Activated gamma-delta T cell treated with Interleukin-2 at 50 U/mL for 16 hours (primary cell): ENCODE data around the gene TNRC6B.
"Not testable (repeated sequence)": the region's sequence is repeated elsewhere in the genome, so short reads cannot be mapped to it uniquely, and the experiment has no call there.

Experiments
- DNase-seq: peaks from one replicate; pipeline ENCODE4 v3.0.0-alpha.2; 2020

The TNRC6B gene

DNA sequence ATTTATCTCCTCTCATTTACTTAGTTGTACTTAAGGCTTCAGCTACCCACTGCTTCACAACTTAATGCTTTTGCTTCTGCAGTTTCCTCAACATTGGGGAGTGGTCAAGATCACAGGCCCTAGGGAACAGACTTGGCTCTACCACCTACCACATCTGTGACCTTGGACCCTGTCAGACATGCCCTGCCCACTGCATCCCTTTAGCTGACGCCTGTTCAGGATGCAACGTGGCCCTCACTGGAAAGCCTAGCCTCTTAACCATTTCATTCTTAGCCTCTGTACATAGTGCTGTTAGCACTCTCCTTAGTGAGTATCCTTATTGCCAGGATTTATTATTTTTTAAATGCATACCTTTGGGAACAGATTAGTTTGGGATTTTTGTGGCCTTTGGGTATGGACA is 34.4 kb downstream of the TNRC6B start:
- DNase-seq = no peak

DNA sequence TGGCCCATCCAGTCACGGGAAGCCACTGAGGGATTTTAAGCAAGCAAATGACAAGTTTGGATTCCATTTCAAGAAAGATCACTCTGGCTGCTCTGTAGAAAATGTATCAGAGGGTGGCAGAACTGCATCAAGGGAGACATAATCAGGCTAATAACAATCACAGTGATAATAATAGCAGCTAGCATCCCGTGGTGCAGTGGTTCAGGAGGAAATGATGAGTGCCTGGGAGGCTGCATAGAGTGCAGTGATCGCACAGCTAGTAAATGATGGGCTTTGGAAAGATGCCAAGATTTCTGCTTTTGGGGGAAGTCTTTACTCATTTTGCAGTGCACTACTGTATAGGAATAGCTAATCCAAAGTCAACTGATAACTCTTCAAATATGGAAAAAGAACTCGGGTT is 35.8 kb downstream of the TNRC6B start:
- no peak for DNase-seq

GRCh38 chr22:40215266-40215665 is 37.5 kb downstream of the TNRC6B start:
- DNase-seq = no peak

DNA sequence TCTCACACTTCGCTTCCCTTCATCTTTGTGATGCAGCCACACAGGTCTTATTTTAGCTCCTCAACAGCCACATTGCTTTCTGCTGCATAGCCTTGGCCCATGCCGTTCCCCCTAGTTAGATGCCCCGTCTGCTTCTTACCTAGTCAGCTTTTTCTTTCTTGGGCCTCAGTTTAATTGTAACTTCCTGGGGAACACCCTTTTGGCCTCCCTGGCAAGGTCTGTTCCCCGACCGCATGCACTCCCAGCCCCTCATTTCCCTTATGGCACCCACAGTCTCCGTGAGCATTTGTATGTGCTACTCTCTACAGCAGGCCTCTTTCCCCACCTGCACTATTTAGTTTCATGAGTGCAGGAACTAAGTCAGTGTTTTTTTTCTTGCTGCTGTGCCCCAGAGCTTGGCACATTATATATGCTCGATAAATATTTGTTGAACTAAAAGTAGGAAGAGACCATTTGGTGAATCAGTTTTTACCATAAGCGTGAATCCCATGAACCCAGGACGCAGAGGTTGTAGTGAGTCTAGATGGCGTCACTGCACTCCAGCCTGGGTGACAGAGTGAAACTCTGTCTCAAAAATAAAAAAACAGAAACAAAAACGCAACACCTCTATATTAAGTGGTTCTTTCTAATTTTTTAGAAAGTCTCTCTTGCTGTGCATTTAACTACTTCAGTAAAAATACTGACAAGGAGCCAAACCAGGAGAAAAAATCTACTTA is 38.5 kb downstream of the TNRC6B start:
- DNase-seq = no peak

GRCh38 chr22:40218152-40218551 is 40.4 kb downstream of the TNRC6B start:
- DNase-seq = no peak

DNA sequence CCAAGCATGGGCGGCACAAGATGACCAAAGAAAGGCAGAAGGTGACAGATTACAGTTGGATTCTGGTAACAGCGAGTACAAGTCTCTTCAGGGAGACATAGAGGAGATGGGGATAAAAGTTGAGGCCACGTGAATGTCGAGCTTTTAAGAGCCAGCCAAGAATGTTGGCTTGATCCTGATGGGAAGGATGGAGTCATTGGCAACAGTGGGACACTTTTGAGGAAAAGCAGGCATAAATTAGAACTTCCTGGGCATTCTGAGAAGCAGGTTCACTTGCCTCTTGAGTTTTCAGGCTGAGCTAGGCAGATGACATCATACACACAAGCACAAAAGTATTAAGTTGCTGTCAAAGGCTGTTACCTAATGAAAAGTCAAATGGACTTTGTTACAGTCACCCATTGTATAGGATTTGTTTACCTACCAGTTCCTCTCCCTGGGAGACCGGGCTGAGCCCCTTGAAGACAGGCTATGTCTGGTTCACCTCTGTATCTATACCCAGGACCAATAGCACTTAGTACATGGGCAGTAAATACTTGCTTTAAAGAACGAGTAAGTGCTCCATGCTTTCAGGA is 41.1 kb downstream of the TNRC6B start:
- DNase-seq = no peak

GRCh38 chr22:40220316-40221054 is 42.8 kb downstream of the TNRC6B start:
- DNase-seq = no peak

GRCh38 chr22:40221055-40221414 is 43.3 kb downstream of the TNRC6B start:
- no peak for DNase-seq

DNA sequence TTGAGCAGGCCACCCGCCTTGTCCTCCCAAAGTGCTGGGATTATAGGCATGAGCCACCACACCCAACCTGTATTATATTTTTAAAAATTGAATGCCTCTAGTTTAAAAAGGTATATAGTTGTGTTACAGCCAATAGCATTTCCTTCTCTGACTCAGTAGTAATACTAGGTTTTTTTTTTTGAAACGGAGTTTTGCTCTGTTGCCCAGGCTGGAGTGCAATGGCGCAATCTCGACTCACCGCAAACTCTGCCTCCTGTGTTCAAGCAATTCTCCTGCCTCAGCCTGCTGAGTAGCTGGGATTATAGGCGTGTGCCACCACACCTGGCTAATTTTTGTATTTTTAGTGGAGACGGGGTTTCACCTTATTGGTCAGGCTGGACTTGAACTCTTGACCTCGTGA is 45.3 kb downstream of the TNRC6B start:
- not testable (repeated sequence) for DNase-seq

GRCh38 chr22:40224702-40225101 is 47.0 kb downstream of the TNRC6B start:
- DNase-seq = peak; percentile 38

DNA sequence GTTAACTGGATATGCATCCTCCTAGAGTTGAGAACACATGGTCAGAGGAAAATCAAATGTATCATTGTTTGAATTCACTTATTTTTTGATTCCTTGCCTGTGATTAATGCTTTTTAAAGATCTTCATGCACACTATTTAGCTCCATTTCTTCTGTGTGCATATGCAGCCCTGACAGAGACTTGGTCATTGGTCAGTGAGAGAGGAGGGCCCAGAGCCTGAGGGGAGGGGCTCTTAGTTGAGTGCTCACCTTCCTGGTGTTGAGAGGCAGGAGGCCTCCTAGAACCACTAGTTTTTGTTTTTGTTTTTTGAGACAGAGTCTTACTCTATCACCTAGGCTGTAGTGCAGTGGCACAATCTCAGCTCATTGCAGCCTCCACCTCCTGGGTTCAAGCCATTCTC is 48.9 kb downstream of the TNRC6B start:
- DNase-seq = no peak

GRCh38 chr22:40231618-40232313 is 54.0 kb downstream of the TNRC6B start:
- no peak for DNase-seq

DNA sequence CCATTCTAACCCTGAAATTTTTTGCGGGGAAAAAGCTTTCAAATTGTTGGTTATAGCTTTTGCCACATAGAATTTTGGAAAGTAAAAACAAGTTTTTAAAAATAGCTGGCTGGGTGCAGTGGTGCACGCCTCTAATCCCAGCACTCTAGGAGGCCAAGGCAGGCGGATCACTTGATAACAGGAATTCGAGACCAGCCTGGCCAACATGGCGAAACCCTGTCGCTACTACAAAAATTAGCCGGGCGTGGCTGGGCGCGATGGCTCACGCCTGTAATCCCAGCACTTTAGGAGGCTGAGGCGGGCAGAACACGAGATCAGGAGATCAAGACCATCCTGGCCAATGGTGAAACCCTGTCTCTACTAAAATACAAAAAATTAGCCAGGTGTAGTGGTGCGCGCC is 54.9 kb downstream of the TNRC6B start:
- DNase-seq = no peak

- DNase-seq = no peak
Observed at GRCh38 chr22:40233886-40234285, 56.2 kb downstream of the TNRC6B start.

GRCh38 chr22:40234658-40235057 is 56.9 kb downstream of the TNRC6B start:
- no peak for DNase-seq

GRCh38 chr22:40235308-40235707 is 57.6 kb downstream of the TNRC6B start:
- no peak for DNase-seq

GRCh38 chr22:40236131-40236665 is 58.5 kb downstream of the TNRC6B start:
- no peak for DNase-seq

GRCh38 chr22:40237241-40237640 is 59.5 kb downstream of the TNRC6B start:
- no peak for DNase-seq

GRCh38 chr22:40237788-40238424 is 60.2 kb downstream of the TNRC6B start:
- DNase-seq = no peak

DNA sequence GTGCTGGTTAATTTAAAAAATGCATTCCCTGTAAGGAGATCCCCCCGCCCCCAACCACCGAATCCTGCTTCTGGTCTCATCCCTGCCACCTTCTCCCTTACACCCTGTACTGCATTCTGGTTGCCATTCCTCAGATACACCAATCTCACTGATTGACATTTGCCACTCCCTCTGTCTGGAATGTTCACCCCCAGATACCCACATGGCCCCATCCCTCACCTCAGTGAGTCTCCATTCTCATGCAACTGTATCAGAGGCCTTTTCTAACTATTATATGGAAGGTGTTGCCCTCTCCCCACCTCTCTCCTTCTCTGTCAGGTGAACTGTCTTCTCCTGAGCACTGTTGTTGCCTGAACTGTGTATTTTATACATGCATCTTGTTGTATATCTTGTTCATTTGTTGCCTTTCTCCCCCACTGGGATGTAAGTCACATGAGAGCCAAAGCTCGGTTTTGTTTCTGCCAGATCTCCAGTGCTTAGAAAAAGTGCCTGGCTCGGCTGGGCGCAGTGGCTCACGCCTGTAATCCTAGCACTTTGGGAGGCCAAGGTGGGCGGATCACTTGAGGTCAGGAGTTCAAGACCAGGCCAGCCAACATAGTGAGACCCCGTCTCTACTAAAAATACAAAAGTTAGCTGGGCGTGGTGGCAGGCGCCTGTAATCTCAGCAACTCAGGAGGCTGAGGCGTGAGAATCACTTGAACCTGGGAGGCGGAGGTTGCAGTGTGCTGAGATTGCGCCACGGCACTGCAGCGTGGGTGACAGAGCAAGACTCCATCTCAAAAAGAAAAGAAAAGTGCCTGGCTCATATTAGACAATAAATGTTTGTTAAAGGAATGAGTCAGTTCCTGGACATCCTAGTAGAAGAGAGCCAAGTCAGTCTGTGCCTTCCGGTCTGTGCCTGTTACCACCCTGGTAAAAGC is 61.0 kb downstream of the TNRC6B start:
- DNase-seq = no peak

DNA sequence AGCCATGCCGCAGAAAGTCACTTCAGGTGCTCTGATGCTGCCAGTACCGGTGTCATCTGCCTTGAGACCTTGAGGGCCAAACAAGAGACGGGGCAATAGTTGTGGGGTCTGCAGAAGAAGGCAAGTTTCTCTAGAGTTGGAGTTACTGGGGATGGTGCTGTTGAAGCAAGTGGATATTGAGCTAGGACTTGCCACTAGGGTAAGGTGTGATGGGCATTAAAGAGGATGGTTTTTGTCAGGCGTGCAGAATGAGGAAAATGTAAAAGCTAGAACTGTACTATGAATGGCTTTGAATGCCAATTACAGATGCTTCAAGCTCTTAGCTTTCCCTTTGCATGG is 61.6 kb downstream of the TNRC6B start:
- no peak for DNase-seq

DNA sequence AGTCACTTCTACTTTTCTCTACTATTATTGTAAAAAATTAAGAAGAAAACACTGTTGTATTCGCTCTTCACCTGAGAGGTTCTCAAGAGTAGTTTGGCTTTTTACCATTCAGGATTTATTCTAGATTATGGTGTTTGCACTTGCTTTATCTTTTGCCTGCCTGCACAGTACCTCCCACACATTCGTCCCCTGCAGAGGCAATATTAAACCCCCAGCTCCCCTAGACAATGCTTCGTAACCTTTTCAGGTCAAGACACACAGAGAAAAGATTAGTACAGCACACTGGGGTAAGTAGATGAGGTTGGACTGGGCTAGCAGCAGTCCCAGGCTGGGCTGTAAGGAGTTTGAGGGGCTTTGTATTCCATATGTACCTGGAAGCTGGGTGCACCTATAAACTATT is 62.4 kb downstream of the TNRC6B start:
- DNase-seq = no peak
